A549 treated with RU486 at 1 μM for 4 hours (cell line): ENCODE results near the gene TSPAN8. TPM values are rescaled to one million over a fixed set of nuclear protein-coding genes. Genes with fewer than 3 reads are reported as not detected.

Experiments used
- total RNA-seq: library from RNA; stranded (reverse); fragments of 200-300 nt; extraction: Qiagen RNA extraction; gene quantifications from 5 replicates; pipeline ENCODE4 v1.2.3, GENCODE V29; 2022; ENCODE audit warnings: low read depth

The TSPAN8 gene
- total RNA-seq, result 0.23 to 0.67 TPM (median 0.44 TPM) in 3 of 5 replicates, not detected in the others

DNA sequence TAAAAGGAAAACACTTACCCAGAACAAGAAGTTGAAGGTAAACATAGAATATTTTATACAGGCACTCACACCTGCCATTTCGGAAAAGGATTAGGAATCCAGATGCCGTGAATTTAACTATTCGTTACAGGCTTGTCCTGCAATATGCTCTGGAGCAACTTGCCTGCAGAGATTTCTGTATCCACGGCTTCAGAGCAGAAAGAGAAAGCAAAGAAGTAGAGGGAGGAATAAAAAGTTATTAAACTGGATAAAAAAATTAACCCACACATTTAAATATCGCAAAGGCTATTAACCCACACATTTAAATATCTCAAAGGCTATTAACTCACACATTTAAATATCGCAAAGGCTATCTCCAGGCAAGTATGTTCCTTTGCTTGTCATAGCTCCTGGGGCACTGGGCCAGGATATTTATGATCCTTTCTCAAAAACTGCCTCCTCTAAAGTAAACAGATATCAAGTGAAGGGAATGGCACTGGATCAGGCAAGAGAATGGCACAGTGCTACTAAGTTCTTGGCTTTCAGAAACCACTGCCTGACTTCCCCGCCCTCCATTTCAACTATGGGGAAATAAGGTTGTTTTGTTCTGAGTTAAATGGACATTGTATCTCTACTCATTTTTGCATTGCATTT lies at the start of gene TSPAN8:
TSS of gene TSPAN8 (minus strand) at position 399 of the 633 bp plus-strand sequence. CDS start at position 78, 321 bp downstream.

Other genes with a start within 250 kb of the TSPAN8 start
- 0.19 to 0.45 TPM (median 0.39 TPM) in 5 replicates for gene PTPRR, start 237.3 kb downstream of the TSPAN8 start, total RNA-seq